ENCODE measurements around the gene EFHC2.
"Not testable (repeated sequence)": the region's sequence is repeated elsewhere in the genome, so short reads cannot be mapped to it uniquely, and the experiment has no call there.

The EFHC2 gene

DNA sequence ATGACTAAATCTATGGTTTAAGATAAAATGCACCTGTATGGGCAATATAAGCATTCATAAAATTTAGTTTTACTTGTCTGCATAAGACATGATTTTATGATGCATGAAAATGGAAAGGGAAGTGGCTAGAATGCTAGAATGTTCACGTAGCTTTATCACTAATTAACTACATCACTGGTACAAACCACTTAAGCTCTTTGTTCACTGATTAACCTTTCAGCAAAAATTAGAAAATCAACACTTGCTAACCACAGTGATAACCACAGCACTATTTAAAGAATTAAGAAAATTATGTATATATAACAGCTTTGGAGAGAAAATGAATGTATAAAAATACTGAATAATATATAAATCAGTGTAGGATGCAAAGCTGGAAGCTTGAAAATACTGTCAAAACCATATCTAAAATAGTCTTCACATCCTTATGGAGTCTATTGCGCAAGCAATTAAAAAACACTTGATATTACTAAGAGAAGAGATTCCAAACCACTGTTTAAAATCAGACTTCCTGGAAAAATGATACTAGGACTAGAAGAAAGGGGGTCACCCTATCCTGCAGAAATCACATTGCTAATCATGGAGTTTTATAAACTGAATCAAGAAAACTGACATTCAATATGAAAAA is 51.9 kb downstream of the EFHC2 start:
- Histone ChIP-seq H3K4me1 (ENCODE audit: insufficient read depth, low read length) (no peaks in the 10 kb centered on the region), H3K36me3 (ENCODE audit: insufficient read depth, low read length) (no peaks in the 10 kb centered on the region), H3K9ac (ENCODE audit: low read depth, low read length) (no peak overlapping the region), H3K4me3 (ENCODE audit: low read length) (no peak overlapping the region), H3K27ac (ENCODE audit: low read depth, low read length) (no peak overlapping the region), H3K9me3 (ENCODE audit: insufficient read depth, low read depth, low read length) (no peaks in the 10 kb centered on the region), H3K27me3 (ENCODE audit: insufficient read depth, low read length) (no peaks in the 10 kb centered on the region)
- 100% methylated on average over 1 of the region's 2 CpGs for WGBS

DNA sequence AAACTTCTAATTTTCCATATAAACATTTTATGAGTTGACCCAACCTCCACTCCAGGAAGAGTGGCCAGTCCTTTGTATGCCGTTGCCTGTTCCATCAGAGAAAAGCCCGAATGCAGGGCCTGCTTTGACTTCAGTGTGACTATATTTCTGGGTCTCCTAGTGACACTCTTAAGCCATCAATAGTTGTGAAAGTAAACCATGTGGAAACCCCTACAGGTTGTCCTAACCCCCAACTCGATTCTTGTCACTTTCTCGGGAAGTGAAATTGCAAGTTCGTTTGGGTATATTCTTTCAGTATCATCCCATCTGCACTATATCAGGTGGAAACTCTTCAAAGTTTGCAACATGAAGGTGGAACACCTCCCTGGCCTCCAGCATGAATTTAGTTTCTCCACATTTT is 52.8 kb downstream of the EFHC2 start:
- Histone ChIP-seq H3K9me3 (ENCODE audit: insufficient read depth, low read depth, low read length) (no peaks in the 10 kb centered on the region), H3K36me3 (ENCODE audit: insufficient read depth, low read length) (no peaks in the 10 kb centered on the region), H3K27me3 (ENCODE audit: insufficient read depth, low read length) (no peaks in the 10 kb centered on the region), H3K27ac (ENCODE audit: low read depth, low read length) (no peak overlapping the region), H3K4me1 (ENCODE audit: insufficient read depth, low read length) (no peaks in the 10 kb centered on the region), H3K4me3 (ENCODE audit: low read length) (no peak overlapping the region), H3K9ac (ENCODE audit: low read depth, low read length) (no peak overlapping the region)
- 96% methylated on average over 5 of the region's 5 CpGs for WGBS

DNA sequence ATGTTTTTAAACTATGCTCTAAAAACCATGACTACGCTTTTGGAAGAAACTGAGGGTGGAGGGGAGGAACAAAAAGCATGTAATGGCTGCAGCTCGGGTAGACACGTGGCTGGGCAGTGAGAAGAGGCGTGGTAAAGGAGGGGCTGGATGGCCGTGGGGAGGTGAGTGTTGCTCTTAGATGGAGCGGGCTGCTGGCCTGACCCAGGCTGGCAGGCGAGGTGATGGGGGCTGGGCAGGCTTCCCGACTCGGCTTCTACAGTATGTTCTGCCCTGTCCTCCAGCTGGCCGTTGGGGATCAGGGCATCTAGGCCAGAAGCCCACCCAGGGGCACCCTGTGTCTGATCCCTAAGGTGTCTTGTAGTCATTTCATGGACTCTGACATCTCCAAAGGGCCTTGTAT is 60.7 kb downstream of the EFHC2 start:
- Histone ChIP-seq H3K27me3 (ENCODE audit: insufficient read depth, low read length) (no peaks in the 10 kb centered on the region), H3K36me3 (ENCODE audit: insufficient read depth, low read length) (no peaks in the 10 kb centered on the region), H3K9me3 (ENCODE audit: insufficient read depth, low read depth, low read length) (no peaks in the 10 kb centered on the region), H3K4me1 (ENCODE audit: insufficient read depth, low read length) (no peaks in the 10 kb centered on the region), H3K9ac (ENCODE audit: low read depth, low read length) (no peak overlapping the region), H3K27ac (ENCODE audit: low read depth, low read length) (no peak overlapping the region), H3K4me3 (ENCODE audit: low read length) (no peak overlapping the region)
- WGBS: 90% methylated on average over 10 of the region's 10 CpGs

DNA sequence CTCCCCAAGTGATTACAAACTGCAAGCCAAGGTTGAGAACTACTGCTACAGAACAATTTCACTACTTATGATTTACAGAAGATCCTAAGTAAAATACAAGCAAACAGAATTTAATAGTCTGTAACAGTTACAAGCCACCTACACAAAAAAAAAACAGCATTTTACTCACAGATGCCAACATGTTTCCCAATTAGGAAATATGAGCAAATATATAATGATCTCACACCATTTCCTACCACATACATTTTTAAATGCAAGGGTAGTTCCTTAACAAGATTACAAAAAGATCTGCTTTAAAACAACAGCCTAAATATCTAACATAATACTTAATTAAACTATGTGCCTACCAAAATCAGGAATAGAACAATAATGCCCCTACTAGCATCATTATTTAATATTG is 63.4 kb downstream of the EFHC2 start:
- no peaks in the 10 kb centered on the region for H3K4me1 ChIP-seq (ENCODE audit: insufficient read depth, low read length)
- H3K4me3 ChIP-seq (ENCODE audit: low read length): no peak overlapping the region
- H3K27ac ChIP-seq (ENCODE audit: low read depth, low read length): no peak overlapping the region
- H3K9me3 ChIP-seq (ENCODE audit: insufficient read depth, low read depth, low read length): no peaks in the 10 kb centered on the region
- H3K27me3 ChIP-seq (ENCODE audit: insufficient read depth, low read length): no peaks in the 10 kb centered on the region
- H3K36me3 ChIP-seq (ENCODE audit: insufficient read depth, low read length): no peaks in the 10 kb centered on the region
- no peak overlapping the region for H3K9ac ChIP-seq (ENCODE audit: low read depth, low read length)

DNA sequence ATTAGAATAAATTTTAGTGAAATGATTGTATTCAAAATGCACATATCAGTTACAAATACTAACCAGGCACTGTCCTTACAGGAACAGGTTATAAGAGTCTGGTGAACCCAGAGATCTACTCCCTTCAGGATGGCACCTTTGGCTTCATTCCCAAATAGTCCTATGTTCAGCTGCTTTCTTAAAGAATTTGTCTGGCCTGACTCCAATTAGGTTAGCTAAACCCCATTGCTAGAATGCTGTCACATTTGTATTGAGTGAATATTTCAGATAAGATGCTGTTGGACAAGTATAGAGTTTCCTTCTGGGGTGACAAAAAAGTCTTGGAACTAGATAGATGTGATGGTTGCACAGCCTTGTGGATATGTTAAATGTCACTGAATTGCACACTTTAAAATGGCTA is 69.4 kb downstream of the EFHC2 start:
- Histone ChIP-seq H3K4me3 (ENCODE audit: low read length) (no peak overlapping the region), H3K36me3 (ENCODE audit: insufficient read depth, low read length) (no peaks in the 10 kb centered on the region), H3K9ac (ENCODE audit: low read depth, low read length) (no peak overlapping the region), H3K9me3 (ENCODE audit: insufficient read depth, low read depth, low read length) (no peaks in the 10 kb centered on the region), H3K27ac (ENCODE audit: low read depth, low read length) (no peak overlapping the region), H3K4me1 (ENCODE audit: insufficient read depth, low read length) (no peaks in the 10 kb centered on the region), H3K27me3 (ENCODE audit: insufficient read depth, low read length) (no peaks in the 10 kb centered on the region)

DNA sequence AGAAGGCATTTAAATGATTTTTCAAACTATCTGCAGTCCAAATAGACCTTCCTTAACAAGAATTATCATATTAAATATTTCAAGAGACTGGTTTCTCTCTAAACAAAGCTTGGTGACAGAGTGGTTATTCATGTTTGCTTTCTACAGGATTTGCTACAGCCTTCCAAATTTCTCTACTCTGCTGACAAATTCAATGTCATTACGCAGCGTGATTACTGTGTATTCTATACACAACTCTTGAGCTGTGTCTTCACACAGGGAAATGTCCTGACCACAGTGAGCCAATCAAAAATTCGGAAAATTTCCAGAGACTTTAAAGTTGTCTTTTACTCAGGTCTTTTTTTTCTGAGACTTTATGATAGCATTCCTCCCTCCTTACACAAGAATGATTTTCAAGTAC is 75.6 kb downstream of the EFHC2 start:
- Histone ChIP-seq H3K4me1 (ENCODE audit: insufficient read depth, low read length) (peaks cover 8% of the 10 kb centered on the region; the same call in 1 of the 2 replicates), H3K9me3 (ENCODE audit: insufficient read depth, low read depth, low read length) (no peaks in the 10 kb centered on the region), H3K27me3 (ENCODE audit: insufficient read depth, low read length) (no peaks in the 10 kb centered on the region), H3K36me3 (ENCODE audit: insufficient read depth, low read length) (no peaks in the 10 kb centered on the region), H3K27ac (ENCODE audit: low read depth, low read length) (no peak overlapping the region), H3K9ac (ENCODE audit: low read depth, low read length) (no peak overlapping the region), H3K4me3 (ENCODE audit: low read length) (no peak overlapping the region)
- 91% methylated on average over 3 of the region's 3 CpGs for WGBS

- Histone ChIP-seq H3K9ac (ENCODE audit: low read depth, low read length) (no peak overlapping the region), H3K4me3 (ENCODE audit: low read length) (no peak overlapping the region), H3K4me1 (ENCODE audit: insufficient read depth, low read length) (peaks cover 8% of the 10 kb centered on the region; the same call in 1 of the 2 replicates), H3K36me3 (ENCODE audit: insufficient read depth, low read length) (no peaks in the 10 kb centered on the region), H3K27ac (ENCODE audit: low read depth, low read length) (no peak overlapping the region), H3K9me3 (ENCODE audit: insufficient read depth, low read depth, low read length) (no peaks in the 10 kb centered on the region), H3K27me3 (ENCODE audit: insufficient read depth, low read length) (no peaks in the 10 kb centered on the region)
- 83% methylated on average over 2 of the region's 2 CpGs for WGBS
These were observed 76.4 kb downstream of the EFHC2 start for GRCh38 chrX:44267116-44267515.

GRCh38 chrX:44265559-44265958 is 77.9 kb downstream of the EFHC2 start:
- 93% methylated on average over 2 of the region's 2 CpGs for WGBS
- Histone ChIP-seq H3K9me3 (ENCODE audit: insufficient read depth, low read depth, low read length) (no peaks in the 10 kb centered on the region), H3K4me1 (ENCODE audit: insufficient read depth, low read length) (peaks cover 8% of the 10 kb centered on the region; the same call in 1 of the 2 replicates), H3K4me3 (ENCODE audit: low read length) (no peak overlapping the region), H3K36me3 (ENCODE audit: insufficient read depth, low read length) (no peaks in the 10 kb centered on the region), H3K27me3 (ENCODE audit: insufficient read depth, low read length) (no peaks in the 10 kb centered on the region), H3K9ac (ENCODE audit: low read depth, low read length) (no peak overlapping the region), H3K27ac (ENCODE audit: low read depth, low read length) (no peak overlapping the region)

- Histone ChIP-seq H3K27ac (ENCODE audit: low read depth, low read length) (no peak overlapping the region), H3K4me3 (ENCODE audit: low read length) (no peak overlapping the region), H3K27me3 (ENCODE audit: insufficient read depth, low read length) (no peaks in the 10 kb centered on the region), H3K9ac (ENCODE audit: low read depth, low read length) (no peak overlapping the region), H3K9me3 (ENCODE audit: insufficient read depth, low read depth, low read length) (no peaks in the 10 kb centered on the region), H3K4me1 (ENCODE audit: insufficient read depth, low read length) (peaks cover 8% of the 10 kb centered on the region; the same call in 1 of the 2 replicates), H3K36me3 (ENCODE audit: insufficient read depth, low read length) (no peaks in the 10 kb centered on the region)
These were observed 78.5 kb downstream of the EFHC2 start for GRCh38 chrX:44264936-44265335.

GRCh38 chrX:44261286-44261685 is 82.2 kb downstream of the EFHC2 start:
- 92% methylated on average over 5 of the region's 5 CpGs for WGBS
- no peaks in the 10 kb centered on the region for H3K27me3 ChIP-seq (ENCODE audit: insufficient read depth, low read length)

DNA sequence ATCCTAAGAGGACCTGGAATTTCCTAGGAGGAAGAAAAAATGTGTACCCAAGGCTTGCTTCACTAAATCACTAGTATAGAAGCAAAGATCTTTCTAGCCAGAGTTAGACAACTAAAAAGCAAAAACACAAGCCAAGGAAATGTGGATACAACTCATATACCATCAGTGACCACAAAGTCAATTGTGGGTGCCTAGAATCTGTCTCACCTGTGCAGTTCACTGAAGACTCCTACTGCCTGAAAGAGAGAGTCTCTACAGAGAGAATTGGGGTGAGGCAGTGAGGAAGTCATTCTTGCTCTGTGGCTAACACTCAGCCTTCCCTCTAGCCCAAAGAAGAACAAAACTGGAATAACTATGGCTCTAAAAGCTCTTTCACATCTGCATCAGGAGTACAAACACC is 82.9 kb downstream of the EFHC2 start:
- Histone ChIP-seq H3K4me1 (ENCODE audit: insufficient read depth, low read length) (no peaks in the 10 kb centered on the region), H3K9ac (ENCODE audit: low read depth, low read length) (no peak overlapping the region), H3K36me3 (ENCODE audit: insufficient read depth, low read length) (no peaks in the 10 kb centered on the region), H3K9me3 (ENCODE audit: insufficient read depth, low read depth, low read length) (no peaks in the 10 kb centered on the region), H3K27me3 (ENCODE audit: insufficient read depth, low read length) (no peaks in the 10 kb centered on the region), H3K27ac (ENCODE audit: low read depth, low read length) (no peak overlapping the region), H3K4me3 (ENCODE audit: low read length) (no peak overlapping the region)

More at GRCh38 chrX:44261286-44261685, 82.2 kb downstream of the EFHC2 start:
- Histone ChIP-seq H3K27ac (ENCODE audit: low read depth, low read length) (no peak overlapping the region), H3K9me3 (ENCODE audit: insufficient read depth, low read depth, low read length) (no peaks in the 10 kb centered on the region), H3K9ac (ENCODE audit: low read depth, low read length) (no peak overlapping the region), H3K36me3 (ENCODE audit: insufficient read depth, low read length) (no peaks in the 10 kb centered on the region), H3K4me3 (ENCODE audit: low read length) (no peak overlapping the region), H3K4me1 (ENCODE audit: insufficient read depth, low read length) (no peaks in the 10 kb centered on the region)

DNA sequence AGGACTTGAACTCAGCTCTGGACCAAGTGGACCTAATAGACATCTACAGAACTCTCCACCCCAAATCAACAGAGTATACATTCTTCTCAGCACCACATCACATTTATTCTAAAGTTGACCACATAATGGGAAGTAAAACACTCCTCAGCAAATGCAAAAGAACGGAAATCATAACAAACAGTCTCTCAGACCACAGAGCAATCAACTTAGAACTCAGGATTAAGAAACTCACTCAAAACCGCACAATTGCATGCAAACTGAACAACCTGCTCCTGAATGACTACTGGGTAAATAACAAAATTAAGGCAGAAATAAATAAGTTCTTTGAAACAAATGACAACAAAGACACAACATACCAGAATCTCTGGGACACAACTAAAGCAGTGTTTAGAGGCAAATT is 87.7 kb downstream of the EFHC2 start:
- not testable (repeated sequence) for H3K4me1 ChIP-seq (ENCODE audit: insufficient read depth, low read length); H3K9me3 ChIP-seq (ENCODE audit: insufficient read depth, low read depth, low read length); H3K4me3 ChIP-seq (ENCODE audit: low read length); H3K36me3 ChIP-seq (ENCODE audit: insufficient read depth, low read length); H3K27me3 ChIP-seq (ENCODE audit: insufficient read depth, low read length); H3K9ac ChIP-seq (ENCODE audit: low read depth, low read length); H3K27ac ChIP-seq (ENCODE audit: low read depth, low read length)
- 79% methylated on average over 2 of the region's 2 CpGs for WGBS

All from HUES64 (cell line).